Large intestine (tissue), 3 donors: ENCODE data around the gene PHACTR1. TPM values are rescaled to one million over a fixed set of nuclear protein-coding genes. Genes with fewer than 3 reads are reported as not detected.

Experiments used
- DNase-seq, 2 donors: peaks; one replicate each; pipeline versions ENCODE4 v3.0.0 to v3.0.0-alpha.2; 2013
- H3K27ac ChIP-seq: one replicate; pipeline ENCODE4 v1.5.1; 2013; ENCODE audit warnings: low read length
- H3K27me3 ChIP-seq: 2 replicates; pipeline ENCODE4 v1.6.1; 2013; ENCODE audit warnings: low read length; ENCODE audit not compliant: control insufficient read depth, insufficient read depth
- H3K36me3 ChIP-seq: 2 replicates; pipeline ENCODE4 v1.6.1; 2013; ENCODE audit warnings: low read length; ENCODE audit not compliant: control insufficient read depth, insufficient read depth
- H3K4me1 ChIP-seq: one replicate; pipeline ENCODE4 v1.6.1; 2013; ENCODE audit warnings: low read length; ENCODE audit not compliant: control insufficient read depth, insufficient read depth
- H3K4me3 ChIP-seq: one replicate; pipeline ENCODE4 v1.5.1; 2013; ENCODE audit warnings: low read length
- H3K9me3 ChIP-seq: one replicate; pipeline ENCODE4 v1.6.1; 2013; ENCODE audit warnings: mild to moderate bottlenecking, low read depth, low read length, moderate library complexity; ENCODE audit not compliant: control insufficient read depth
- WGBS: methylation state at CpG from one replicate; pipeline ENCODE4 v1.1.5; 2013; ENCODE audit warnings: low lambda C conversion rate; ENCODE audit not compliant: insufficient coverage; 5-methylcytosine and 5-hydroxymethylcytosine counted together
- polyA plus RNA-seq: library from polyadenylated mRNA; unstranded; fragments of 120-200 nt; gene quantifications from one replicate; pipeline ENCODE4 v1.2.1, GENCODE V29; 2013

The PHACTR1 gene
- polyA plus RNA-seq, 1 donor: 5.5 TPM

- Histone ChIP-seq H3K27ac (no peak overlapping the region), H3K4me3 (no peak overlapping the region), H3K27me3 (no peaks in the 10 kb centered on the region), H3K9me3 (no peaks in the 10 kb centered on the region), H3K4me1 (no peaks in the 10 kb centered on the region), H3K36me3 (no peaks in the 10 kb centered on the region)
- 79% methylated on average over 3 of the region's 8 CpGs for WGBS
- DNase-seq: no peak
Measured at GRCh38 chr6:13248584-13248985, 532.0 kb downstream of the PHACTR1 start.

GRCh38 chr6:13248994-13249393, 532.4 kb downstream of the PHACTR1 start:
- 100% methylated on average over 1 of the region's 8 CpGs for WGBS
- Histone ChIP-seq H3K9me3 (no peaks in the 10 kb centered on the region), H3K27ac (no peak overlapping the region)

GRCh38 chr6:13249817-13250216, 533.2 kb downstream of the PHACTR1 start:
- no peaks in the 10 kb centered on the region for H3K4me1 ChIP-seq
- H3K27me3 ChIP-seq: no peaks in the 10 kb centered on the region
- no peaks in the 10 kb centered on the region for H3K36me3 ChIP-seq
- DNase-seq: no peak
- no CpG with 5 or more reads among the region's 1 CpG for WGBS
- H3K9me3 ChIP-seq: no peaks in the 10 kb centered on the region
- no peak overlapping the region for H3K4me3 ChIP-seq
- H3K27ac ChIP-seq: no peak overlapping the region

More at GRCh38 chr6:13248994-13249393, 532.4 kb downstream of the PHACTR1 start:
- Histone ChIP-seq H3K4me1 (no peaks in the 10 kb centered on the region), H3K4me3 (no peak overlapping the region), H3K27me3 (no peaks in the 10 kb centered on the region), H3K36me3 (no peaks in the 10 kb centered on the region)
- no peak for DNase-seq

GRCh38 chr6:13250703-13251102, 534.1 kb downstream of the PHACTR1 start:
- Histone ChIP-seq H3K27ac (no peak overlapping the region), H3K36me3 (no peaks in the 10 kb centered on the region), H3K4me3 (no peak overlapping the region), H3K27me3 (no peaks in the 10 kb centered on the region), H3K4me1 (no peaks in the 10 kb centered on the region), H3K9me3 (peaks cover under 1% of the 10 kb centered on the region)
- no peak for DNase-seq
- no CpG with 5 or more reads among the region's 6 CpGs for WGBS

GRCh38 chr6:13251242-13251641, 534.7 kb downstream of the PHACTR1 start:
- Histone ChIP-seq H3K4me3 (no peak overlapping the region), H3K27ac (no peak overlapping the region), H3K27me3 (no peaks in the 10 kb centered on the region), H3K4me1 (no peaks in the 10 kb centered on the region), H3K36me3 (no peaks in the 10 kb centered on the region), H3K9me3 (peaks cover 5% of the 10 kb centered on the region)
- DNase-seq: no peak
- WGBS: no CpG with 5 or more reads among the region's 9 CpGs

GRCh38 chr6:13252790-13253189, 536.2 kb downstream of the PHACTR1 start:
- no peak for DNase-seq
- H3K4me3 ChIP-seq: no peak overlapping the region
- H3K4me1 ChIP-seq: no peaks in the 10 kb centered on the region
- peaks cover 5% of the 10 kb centered on the region for H3K9me3 ChIP-seq
- H3K36me3 ChIP-seq: no peaks in the 10 kb centered on the region
- H3K27me3 ChIP-seq: no peaks in the 10 kb centered on the region
- no peak overlapping the region for H3K27ac ChIP-seq
- WGBS: no CpG with 5 or more reads among the region's 5 CpGs

GRCh38 chr6:13253272-13253671, 536.7 kb downstream of the PHACTR1 start:
- Histone ChIP-seq H3K27ac (no peak overlapping the region), H3K4me3 (no peak overlapping the region), H3K4me1 (no peaks in the 10 kb centered on the region), H3K9me3 (peaks cover 5% of the 10 kb centered on the region), H3K27me3 (no peaks in the 10 kb centered on the region), H3K36me3 (no peaks in the 10 kb centered on the region)
- no peak for DNase-seq
- WGBS: no CpG with 5 or more reads among the region's 1 CpG

GRCh38 chr6:13256266-13257001, 539.9 kb downstream of the PHACTR1 start:
- no peak for DNase-seq
- 50% methylated on average over 1 of the region's 2 CpGs for WGBS
- peaks cover 5% of the 10 kb centered on the region for H3K9me3 ChIP-seq
- H3K4me1 ChIP-seq: no peaks in the 10 kb centered on the region
- no peak overlapping the region for H3K27ac ChIP-seq
- H3K4me3 ChIP-seq: no peak overlapping the region
- H3K36me3 ChIP-seq: no peaks in the 10 kb centered on the region
- no peaks in the 10 kb centered on the region for H3K27me3 ChIP-seq

- WGBS: 100% methylated on average over 1 of the region's 3 CpGs
- Histone ChIP-seq H3K9me3 (peaks cover 5% of the 10 kb centered on the region), H3K4me1 (no peaks in the 10 kb centered on the region), H3K36me3 (no peaks in the 10 kb centered on the region), H3K27me3 (no peaks in the 10 kb centered on the region), H3K27ac (no peak overlapping the region), H3K4me3 (no peak overlapping the region)
- no peak for DNase-seq
Measured at GRCh38 chr6:13259393-13259792, 542.8 kb downstream of the PHACTR1 start.

GRCh38 chr6:13260101-13260598, 543.6 kb downstream of the PHACTR1 start:
- H3K27me3 ChIP-seq: no peaks in the 10 kb centered on the region
- peaks cover 5% of the 10 kb centered on the region for H3K9me3 ChIP-seq
- DNase-seq: no peak
- H3K27ac ChIP-seq: no peak overlapping the region
- H3K36me3 ChIP-seq: no peaks in the 10 kb centered on the region
- WGBS: no CpG with 5 or more reads among the region's 7 CpGs
- no peaks in the 10 kb centered on the region for H3K4me1 ChIP-seq
- no peak overlapping the region for H3K4me3 ChIP-seq

GRCh38 chr6:13260831-13261230, 544.3 kb downstream of the PHACTR1 start:
- 100% methylated on average over 2 of the region's 5 CpGs for WGBS
- H3K4me3 ChIP-seq: no peak overlapping the region
- no peak for DNase-seq
- no peaks in the 10 kb centered on the region for H3K36me3 ChIP-seq
- no peaks in the 10 kb centered on the region for H3K27me3 ChIP-seq
- peaks cover 3% of the 10 kb centered on the region for H3K9me3 ChIP-seq
- H3K4me1 ChIP-seq: no peaks in the 10 kb centered on the region
- no peak overlapping the region for H3K27ac ChIP-seq
